Breast epithelium (tissue), 3 donors: ENCODE measurements around the gene CD72.

Experiments used
- POLR2A ChIP-seq: fragments of 450-650 bp; IDR thresholded peaks from one replicate; pipeline ENCODE4 v1.6.1; 2016; ENCODE audit warnings: antibody characterized with exemption, mild to moderate bottlenecking, moderate library complexity
- POLR2AphosphoS5 ChIP-seq, 3 donors: sonication (generic); formaldehyde crosslinking; IDR thresholded peaks; one replicate each; pipeline ENCODE4 v1.6.1; 2017; ENCODE audit warnings: antibody characterized with exemption in 3 of 3
- TF ChIP-seq, protein P1 (sequence below), 3 donors: fragments of 450-650 bp; IDR thresholded peaks; one replicate each; pipeline ENCODE4 v1.5.1; 2016 to 2017; ENCODE audit warnings: antibody characterized with exemption in 3 of 3, mild to moderate bottlenecking in 3 of 3, moderate library complexity in 3 of 3

DNA sequence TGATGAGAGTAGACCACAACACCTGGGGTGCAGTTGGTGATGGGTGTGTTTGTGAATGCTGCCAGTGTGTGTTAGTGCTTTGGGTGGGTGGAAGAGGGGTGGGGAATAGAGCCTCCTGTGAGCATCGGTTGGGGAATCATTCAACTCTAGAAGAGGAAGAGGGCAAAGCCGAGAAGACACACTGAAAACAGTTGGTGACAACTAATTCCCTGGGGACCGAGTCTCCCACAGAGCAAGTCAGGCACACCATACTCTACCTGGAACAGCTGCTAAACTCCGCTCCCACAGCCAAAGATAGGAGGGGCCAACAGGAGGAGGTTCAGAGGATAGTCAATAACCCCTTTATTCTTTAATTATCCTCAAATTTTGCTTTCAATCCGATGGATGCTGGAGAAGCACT lies 48.3 kb upstream of the CD72 start:
- no peak for TF ChIP-seq POLR2AphosphoS5 (IDR thresholded peaks at IDR 0.05)
- TF ChIP-seq, protein P1, sequence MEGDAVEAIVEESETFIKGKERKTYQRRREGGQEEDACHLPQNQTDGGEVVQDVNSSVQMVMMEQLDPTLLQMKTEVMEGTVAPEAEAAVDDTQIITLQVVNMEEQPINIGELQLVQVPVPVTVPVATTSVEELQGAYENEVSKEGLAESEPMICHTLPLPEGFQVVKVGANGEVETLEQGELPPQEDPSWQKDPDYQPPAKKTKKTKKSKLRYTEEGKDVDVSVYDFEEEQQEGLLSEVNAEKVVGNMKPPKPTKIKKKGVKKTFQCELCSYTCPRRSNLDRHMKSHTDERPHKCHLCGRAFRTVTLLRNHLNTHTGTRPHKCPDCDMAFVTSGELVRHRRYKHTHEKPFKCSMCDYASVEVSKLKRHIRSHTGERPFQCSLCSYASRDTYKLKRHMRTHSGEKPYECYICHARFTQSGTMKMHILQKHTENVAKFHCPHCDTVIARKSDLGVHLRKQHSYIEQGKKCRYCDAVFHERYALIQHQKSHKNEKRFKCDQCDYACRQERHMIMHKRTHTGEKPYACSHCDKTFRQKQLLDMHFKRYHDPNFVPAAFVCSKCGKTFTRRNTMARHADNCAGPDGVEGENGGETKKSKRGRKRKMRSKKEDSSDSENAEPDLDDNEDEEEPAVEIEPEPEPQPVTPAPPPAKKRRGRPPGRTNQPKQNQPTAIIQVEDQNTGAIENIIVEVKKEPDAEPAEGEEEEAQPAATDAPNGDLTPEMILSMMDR (IDR thresholded peaks at IDR 0.05): no peak
- no peak for TF ChIP-seq POLR2A
